ENCODE measurements around the gene TMF1. TPM values are rescaled to one million over a fixed set of nuclear protein-coding genes. Genes with fewer than 3 reads are reported as not detected.

Gene TMF1
- total RNA-seq, 1 donor from 2014 or later, result 30.1 TPM

DNA sequence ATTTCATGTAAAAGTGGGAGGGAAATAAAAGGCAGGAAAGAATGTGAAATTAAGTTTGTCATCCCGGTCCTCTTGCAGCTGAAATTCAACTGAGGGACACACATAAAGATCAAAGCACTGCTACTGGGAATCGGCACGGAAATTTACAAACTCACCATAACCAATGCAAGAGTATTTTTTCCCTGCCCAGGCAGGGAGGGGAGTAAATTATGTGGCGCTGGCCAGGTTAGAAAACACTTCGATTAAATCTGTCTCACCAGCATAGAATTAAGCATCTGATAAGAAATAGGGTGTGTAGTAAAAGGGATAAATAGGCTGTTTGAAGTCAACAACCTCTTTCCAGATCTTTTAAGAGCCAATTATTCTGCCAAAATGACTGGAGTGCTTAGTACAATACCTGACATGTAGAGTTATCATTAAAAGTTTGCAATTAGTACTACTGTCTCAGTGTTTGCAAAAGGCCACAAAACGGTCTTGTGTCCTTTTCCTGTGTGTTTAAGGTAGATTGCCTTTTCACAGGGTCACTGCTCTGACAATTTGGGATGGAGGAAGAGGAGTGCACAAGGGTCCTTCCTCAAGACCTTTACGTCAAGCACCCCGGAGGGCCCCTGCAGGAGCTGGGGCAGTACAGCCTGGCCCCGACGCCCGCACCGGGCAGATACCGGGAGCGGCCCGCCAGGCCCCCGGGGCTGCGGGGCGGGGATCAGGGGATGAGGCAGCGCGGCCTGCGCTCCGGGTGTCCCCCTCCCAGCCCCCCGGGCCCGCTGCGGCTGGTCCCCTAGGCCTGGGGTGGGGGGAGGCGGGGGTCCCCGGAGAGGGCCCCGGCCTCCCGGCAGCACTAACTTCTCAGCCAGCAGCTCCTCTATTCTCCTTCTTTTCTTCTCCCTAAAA lies 27.4 kb upstream of the TMF1 start:
- no peaks in the 10 kb centered on the region for H3K27me3 Mint-ChIP-seq
- H3K27ac Mint-ChIP-seq, result peak overlapping the region; percentile 96
- TF ChIP-seq, protein P1, sequence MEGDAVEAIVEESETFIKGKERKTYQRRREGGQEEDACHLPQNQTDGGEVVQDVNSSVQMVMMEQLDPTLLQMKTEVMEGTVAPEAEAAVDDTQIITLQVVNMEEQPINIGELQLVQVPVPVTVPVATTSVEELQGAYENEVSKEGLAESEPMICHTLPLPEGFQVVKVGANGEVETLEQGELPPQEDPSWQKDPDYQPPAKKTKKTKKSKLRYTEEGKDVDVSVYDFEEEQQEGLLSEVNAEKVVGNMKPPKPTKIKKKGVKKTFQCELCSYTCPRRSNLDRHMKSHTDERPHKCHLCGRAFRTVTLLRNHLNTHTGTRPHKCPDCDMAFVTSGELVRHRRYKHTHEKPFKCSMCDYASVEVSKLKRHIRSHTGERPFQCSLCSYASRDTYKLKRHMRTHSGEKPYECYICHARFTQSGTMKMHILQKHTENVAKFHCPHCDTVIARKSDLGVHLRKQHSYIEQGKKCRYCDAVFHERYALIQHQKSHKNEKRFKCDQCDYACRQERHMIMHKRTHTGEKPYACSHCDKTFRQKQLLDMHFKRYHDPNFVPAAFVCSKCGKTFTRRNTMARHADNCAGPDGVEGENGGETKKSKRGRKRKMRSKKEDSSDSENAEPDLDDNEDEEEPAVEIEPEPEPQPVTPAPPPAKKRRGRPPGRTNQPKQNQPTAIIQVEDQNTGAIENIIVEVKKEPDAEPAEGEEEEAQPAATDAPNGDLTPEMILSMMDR (IDR thresholded peaks at IDR 0.05; ENCODE audit: unreplicated experiment), result no peak
- H3K4me1 Mint-ChIP-seq (ENCODE audit: low read depth), result peaks cover 36% of the 10 kb centered on the region
- H3K4me3 Mint-ChIP-seq (ENCODE audit: low read depth), result peak overlapping the region; percentile 89
- no peaks in the 10 kb centered on the region for H3K9me3 Mint-ChIP-seq (ENCODE audit: low read depth)
- DNase-seq (ENCODE audit: low spot score, unreplicated experiment), result peak; percentile 15
- H3K36me3 Mint-ChIP-seq (ENCODE audit: insufficient read depth), result peaks cover 5% of the 10 kb centered on the region

DNA sequence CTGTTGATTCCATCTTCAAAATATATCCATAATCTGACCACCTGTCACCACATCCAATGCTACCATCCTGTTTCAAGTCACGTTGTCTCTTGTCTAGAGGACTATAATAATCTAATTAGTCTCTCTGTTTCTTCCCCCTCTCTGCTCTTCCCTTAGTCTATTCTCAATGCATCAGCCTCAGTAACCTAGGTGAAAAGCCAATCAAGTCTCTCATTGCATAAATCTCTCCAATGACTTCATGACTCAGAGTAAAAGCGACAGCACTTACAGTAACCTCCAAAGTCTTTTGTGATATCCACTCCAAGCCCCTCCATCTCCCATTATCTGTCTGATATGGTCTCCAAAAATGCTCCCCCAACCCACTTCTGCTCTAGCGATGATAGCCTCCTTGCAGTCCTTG lies 20.8 kb upstream of the TMF1 start:
- Mint-ChIP-seq H3K4me1 (ENCODE audit: low read depth) (peaks cover 3% of the 10 kb centered on the region), H3K27ac (peak overlapping the region; percentile 35), H3K36me3 (ENCODE audit: insufficient read depth) (peaks cover 17% of the 10 kb centered on the region), H3K9me3 (ENCODE audit: low read depth) (no peaks in the 10 kb centered on the region), H3K4me3 (ENCODE audit: low read depth) (no peak overlapping the region), H3K27me3 (no peaks in the 10 kb centered on the region)
- TF ChIP-seq, protein P1 (IDR thresholded peaks at IDR 0.05; ENCODE audit: unreplicated experiment), result no peak
- DNase-seq (ENCODE audit: low spot score, unreplicated experiment), result no peak

DNA sequence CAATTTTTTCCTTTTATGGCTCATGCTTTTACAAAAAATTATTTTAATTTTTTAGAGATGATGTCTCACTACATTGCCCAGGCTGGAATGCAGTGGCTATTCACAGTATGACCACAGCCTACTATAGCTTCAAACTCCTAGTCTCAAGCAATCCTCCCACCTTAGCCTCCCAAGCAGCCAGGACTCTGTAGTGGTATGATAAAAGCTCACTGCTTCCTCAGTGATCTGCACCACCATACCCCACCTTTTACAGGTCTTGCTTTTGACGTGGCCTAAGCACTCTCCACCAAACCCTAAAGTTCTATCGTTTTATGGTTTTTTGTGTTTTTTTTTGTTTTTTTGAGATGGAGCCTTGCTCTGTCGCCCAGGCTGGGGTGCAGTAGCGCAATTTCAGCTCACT lies 14.0 kb upstream of the TMF1 start:
- TF ChIP-seq, protein P1 (IDR thresholded peaks at IDR 0.05; ENCODE audit: unreplicated experiment), result no peak
- H3K9me3 Mint-ChIP-seq (ENCODE audit: low read depth), result no peaks in the 10 kb centered on the region
- H3K27me3 Mint-ChIP-seq, result no peaks in the 10 kb centered on the region
- H3K27ac Mint-ChIP-seq, result no peak overlapping the region
- DNase-seq (ENCODE audit: low spot score, unreplicated experiment), result no peak
- peaks cover 7% of the 10 kb centered on the region for H3K36me3 Mint-ChIP-seq (ENCODE audit: insufficient read depth)
- no peak overlapping the region for H3K4me3 Mint-ChIP-seq (ENCODE audit: low read depth)
- H3K4me1 Mint-ChIP-seq (ENCODE audit: low read depth), result peaks cover 2% of the 10 kb centered on the region

DNA sequence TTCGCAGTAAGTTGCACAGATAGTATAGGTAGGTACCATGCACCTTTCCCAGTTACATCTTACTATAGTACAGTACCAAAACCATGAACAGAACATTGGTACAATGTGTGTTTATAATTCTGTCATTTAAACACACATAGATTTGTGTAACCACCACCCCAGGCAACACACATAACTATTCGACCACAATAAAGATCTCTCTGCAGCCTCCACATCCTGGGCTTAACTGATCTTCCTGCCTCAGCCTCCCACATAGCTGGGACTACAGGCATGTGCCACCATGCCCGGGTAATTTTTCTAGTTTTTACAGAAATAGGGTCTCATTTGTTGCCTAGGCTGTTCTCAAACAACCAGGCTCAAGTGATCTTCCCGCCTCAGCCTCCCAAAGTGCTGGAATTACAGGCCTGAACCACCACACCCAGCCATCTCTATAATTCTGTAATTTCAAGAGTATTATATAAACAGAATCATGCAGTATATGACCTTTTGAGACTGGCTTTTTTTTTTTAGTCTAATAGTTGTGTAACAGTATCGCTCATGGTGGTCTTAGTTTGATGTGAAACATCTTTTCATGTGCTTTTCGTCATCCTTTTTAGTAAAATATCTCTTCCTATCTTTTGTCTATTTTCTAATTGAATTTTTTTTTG lies 13.3 kb upstream of the TMF1 start:
- Mint-ChIP-seq H3K27ac (no peak overlapping the region), H3K27me3 (no peaks in the 10 kb centered on the region), H3K4me3 (ENCODE audit: low read depth) (no peak overlapping the region), H3K36me3 (ENCODE audit: insufficient read depth) (peaks cover 12% of the 10 kb centered on the region), H3K9me3 (ENCODE audit: low read depth) (no peaks in the 10 kb centered on the region), H3K4me1 (ENCODE audit: low read depth) (peaks cover 2% of the 10 kb centered on the region)
- no peak for DNase-seq (ENCODE audit: low spot score, unreplicated experiment)
- TF ChIP-seq, protein P1 (IDR thresholded peaks at IDR 0.05; ENCODE audit: unreplicated experiment), result no peak

DNA sequence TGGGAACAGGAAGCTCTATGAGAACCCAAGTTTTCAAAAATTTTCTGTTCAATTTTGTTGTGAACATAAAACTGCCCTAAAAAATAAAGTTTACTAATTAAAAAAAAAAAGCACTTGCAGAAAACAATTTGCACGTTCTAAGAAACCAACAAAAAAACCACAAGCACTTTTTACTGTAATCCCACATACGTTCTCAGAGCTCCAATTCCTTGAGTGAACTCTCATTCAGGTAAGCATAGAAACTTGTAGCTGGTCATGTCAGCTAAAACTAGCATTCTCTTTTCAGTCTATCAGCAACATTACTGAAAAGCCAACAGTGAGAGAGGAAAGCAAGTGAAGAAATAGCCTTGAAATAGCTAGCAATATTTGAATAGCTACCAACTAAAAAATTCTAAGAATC lies 11.5 kb upstream of the TMF1 start:
- H3K4me3 Mint-ChIP-seq (ENCODE audit: low read depth), result no peak overlapping the region
- peaks cover 2% of the 10 kb centered on the region for H3K4me1 Mint-ChIP-seq (ENCODE audit: low read depth)
- peaks cover 22% of the 10 kb centered on the region for H3K36me3 Mint-ChIP-seq (ENCODE audit: insufficient read depth)
- no peaks in the 10 kb centered on the region for H3K27me3 Mint-ChIP-seq
- H3K27ac Mint-ChIP-seq, result no peak overlapping the region
- DNase-seq (ENCODE audit: low spot score, unreplicated experiment), result no peak
- TF ChIP-seq, protein P1 (IDR thresholded peaks at IDR 0.05; ENCODE audit: unreplicated experiment), result no peak
- no peaks in the 10 kb centered on the region for H3K9me3 Mint-ChIP-seq (ENCODE audit: low read depth)

Data from progenitor cell of endocrine pancreas (in vitro differentiated cells).